Measurements from ENCODE around the gene PRPH. TPM values are rescaled to one million over a fixed set of nuclear protein-coding genes. Genes with fewer than 3 reads are reported as not detected.
"Not testable (repeated sequence)": the region's sequence is repeated elsewhere in the genome, so short reads cannot be mapped to it uniquely, and the experiment has no call there.

Gene PRPH
- total RNA-seq, 1 experiment from 2014 or later: 0.11 TPM

DNA sequence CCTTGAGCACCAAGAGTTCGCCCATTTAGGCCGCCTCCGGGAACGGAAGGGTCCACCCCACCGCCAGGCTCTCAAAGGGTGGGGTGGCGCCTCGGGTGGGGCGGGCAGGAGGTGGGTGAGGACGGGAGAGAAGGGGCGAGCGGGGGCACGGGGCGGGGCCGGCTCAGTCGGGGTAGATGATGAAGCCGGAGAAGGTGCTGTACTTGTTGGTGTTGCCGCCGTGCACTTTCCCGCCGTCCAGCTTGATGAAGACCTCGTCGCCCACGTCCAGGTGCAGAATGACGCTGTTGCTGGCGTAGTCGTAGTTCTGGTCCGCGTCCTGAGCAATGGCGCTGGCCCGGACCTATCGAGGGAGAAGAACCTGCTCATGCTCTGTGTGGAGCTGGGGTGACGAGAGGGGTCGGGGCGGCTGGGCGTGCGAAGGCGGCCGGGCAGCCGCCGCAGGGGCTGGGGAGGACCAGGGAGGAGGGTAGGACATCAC lies 38.0 kb downstream of the PRPH start:
- DNase-seq (ENCODE audit: low read depth): no peak

DNA sequence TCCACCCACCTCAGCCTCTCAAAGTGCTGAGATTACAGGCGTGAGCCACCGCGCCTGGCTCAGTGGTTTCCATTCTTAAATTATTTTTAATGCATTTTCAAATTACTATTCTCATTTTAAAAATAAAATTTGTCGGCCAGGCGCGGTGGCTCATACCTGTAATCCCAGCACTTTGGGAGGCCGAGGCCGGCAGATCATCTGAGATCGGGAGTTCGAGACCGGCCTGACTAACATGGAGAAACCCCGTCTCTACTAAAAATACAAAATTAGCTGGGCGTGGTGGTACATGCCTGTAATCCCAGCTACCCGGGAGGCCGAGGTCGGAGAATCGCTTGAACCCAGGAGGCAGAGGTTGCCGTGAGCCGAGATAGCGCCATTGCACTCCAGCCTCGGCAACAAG lies 38.8 kb downstream of the PRPH start:
- not testable (repeated sequence) for DNase-seq (ENCODE audit: low read depth)

DNA sequence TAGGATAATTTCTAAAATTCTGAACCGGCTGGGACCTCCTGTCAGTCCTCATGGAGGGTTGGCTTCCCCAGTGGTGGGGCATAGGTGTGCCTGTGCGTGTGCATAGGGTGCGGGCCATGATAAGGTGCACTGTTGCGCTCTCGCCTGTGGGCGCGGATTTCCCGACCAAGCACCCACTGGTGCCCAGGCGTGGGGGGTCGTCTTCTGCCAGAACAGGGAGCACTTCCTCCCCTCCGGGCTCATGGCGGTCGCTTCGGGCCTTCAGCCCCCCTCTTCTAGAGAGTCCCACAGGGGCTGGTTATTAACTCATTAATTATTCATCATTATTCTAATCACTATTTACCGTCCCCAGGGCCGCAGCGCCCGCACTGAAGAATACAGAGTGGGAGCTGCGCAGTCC lies 39.3 kb downstream of the PRPH start:
- no peak for DNase-seq (ENCODE audit: low read depth)

DNA sequence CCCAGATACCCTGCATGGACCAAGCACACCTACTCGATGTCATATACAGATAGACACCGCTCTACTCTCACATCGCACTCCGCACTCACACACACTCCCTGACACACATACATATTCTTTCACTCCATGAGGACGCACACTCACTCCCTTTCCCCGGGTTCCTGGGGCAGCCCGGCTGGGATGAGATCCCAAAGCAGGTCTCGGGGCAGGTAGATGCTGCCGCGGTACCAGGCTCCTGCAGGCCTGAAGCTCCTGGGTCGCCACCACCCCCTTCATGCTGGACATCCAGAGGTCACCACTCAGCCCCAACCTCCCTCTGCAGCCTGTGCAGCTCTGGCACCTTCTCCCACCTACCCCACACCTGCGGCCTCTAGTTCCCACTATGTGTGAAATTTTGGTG lies 39.7 kb downstream of the PRPH start:
- no peak for DNase-seq (ENCODE audit: low read depth)

DNA sequence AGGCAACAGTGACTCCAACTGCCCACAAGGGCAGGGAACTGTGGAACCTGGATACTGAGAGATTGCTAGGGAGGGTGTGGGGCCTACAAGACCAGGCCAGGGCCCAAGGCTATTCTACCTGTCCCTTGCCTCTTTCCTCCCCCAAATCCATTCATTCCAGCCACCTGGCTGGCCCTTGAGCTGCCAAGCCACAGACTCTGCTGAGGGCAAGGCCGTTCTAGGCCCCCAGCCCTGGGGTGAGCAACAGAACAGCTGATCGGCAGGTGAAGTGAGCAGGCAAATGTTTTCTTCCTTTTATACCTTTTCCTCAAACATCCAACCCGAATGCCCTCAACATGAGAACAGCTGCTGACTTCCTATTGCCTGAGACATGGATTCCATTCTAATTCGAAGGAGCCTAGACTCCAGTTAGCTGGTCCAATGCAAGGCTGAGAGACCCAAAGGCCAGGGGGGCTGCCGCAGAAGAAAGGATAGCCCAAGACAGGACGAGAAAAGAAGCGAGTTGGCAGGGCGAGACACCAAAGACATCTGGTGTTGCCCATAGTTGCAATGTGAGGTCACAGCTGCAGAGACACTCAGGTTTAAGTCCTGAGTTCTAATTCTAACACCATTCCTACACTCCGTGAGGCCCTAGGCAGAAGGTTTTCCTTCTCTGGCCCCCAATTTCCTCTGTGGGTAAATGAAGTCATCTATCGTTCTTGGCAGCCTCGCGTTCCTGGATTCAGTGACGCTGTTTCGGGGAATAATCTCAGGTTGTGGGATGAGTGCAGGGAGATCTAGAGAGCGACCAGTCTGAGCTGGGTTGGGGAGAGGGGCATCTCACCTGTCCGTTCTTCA lies 40.4 kb downstream of the PRPH start:
- no peak for DNase-seq (ENCODE audit: low read depth)

DNA sequence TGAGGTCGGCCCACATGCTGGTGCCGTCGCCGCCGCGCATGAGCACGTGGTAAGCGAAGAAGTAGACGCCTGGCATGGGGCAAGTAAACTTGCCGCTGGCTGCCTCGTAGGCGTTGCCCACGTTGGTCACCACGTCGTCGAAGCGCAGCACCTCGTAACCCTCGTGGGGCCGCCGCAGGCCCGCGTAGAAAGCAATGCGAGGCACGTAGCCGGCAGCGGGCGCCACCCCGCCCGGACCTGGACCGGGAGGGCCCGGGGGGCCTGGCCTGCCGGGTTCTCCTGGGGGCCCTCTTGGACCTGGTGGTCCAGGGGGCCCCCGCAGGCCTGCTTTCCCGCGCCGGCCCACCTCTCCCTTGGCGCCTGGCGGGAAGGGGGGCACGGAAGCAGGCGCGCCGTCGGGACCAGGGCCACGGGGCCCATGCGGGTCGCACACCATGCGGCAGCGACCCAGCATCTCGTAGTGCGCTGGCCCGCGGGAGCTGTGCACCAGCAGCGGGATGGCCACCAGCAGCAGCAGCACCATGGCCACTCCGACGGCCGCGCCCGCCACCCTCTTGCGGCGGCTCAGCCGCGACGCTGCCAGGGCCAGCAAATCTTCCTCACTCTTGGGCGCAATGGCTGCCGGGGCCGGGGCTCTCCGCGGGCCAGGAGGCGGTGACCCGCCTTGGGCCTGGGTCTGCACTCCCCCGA lies 41.2 kb downstream of the PRPH start:
- no peak for DNase-seq (ENCODE audit: low read depth)

DNA sequence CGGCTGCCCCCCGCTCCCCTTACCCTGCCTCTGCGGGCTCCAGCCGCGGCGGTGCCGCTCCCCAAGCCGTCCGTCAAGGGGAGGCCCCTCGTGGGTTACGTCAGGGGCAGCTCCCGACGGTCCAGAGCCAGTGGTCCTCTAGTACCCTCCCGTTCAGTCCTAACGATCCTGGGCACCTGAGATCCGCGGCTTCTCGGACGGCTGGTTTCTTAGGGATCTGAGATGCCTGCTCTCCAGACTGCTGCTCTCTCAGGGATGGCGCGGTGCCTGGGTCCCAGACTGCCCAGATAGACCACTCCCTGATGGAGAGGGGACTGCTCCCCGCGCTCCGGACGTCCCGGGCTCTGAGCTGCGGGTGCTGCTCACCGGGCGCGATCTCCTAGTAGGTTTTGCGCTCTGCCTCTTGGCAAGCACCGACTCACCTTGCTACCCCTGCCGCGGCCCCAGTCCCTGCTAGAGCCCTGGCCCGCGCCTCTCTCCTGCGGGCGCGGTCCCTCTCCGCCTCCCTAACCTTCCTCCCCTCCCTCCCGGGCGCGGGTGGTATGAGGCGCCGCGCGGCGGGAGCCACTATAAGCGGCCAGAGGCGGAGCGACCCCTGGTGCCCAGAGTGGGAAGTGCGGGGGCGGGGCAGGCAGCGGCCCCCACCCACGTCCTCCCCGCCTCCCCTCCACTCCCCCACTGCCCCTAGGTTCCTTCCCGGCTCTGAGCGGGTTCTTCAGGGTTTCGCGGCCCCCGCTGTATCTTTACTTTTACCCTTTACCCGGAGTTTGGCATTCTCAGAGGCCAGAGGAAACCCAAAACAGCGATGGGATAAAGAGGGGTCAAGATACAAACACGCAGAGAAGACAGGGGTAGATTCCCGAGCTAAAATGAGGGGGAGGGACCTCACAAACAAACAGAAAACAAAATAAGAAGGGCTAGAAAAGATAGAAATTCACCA lies 42.0 kb downstream of the PRPH start, which contains the start of gene C1QL4:
C1QL4 (minus strand) TSS at position 544 of the 940 bp plus-strand sequence. CDS start 711 bp downstream, outside the sequence.
- peak; percentile 55 for DNase-seq (ENCODE audit: low read depth)

DNA sequence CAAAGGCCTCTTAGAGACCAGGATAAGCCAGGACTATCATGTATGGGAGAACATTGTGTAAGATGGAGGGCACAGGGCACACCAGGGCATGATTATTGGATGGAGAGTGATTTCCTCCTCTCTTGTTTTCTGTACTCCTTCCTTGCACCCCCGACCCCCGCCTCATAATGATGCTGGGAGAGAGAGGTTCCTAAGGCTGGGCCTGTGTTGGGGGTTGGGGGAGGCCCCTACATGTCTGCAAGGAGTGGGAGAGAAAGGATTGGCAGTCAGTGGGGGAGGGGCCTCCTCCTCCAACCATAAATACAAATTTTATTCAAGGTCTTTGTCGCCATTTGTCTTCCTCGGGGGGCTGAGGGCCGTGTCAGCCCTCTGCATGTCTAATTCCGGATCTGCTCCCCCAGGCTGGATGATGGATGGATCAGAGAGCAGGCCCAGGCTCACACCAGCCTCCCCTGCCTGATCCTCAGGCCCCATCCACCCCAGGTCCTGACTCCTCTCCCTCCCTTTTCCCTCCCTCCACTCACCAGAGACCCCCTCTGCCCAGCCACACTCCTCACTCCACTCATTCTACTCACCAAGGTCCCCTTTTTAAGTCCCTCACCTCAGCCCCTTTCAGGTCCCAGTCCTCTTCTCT lies 44.0 kb downstream of the PRPH start:
- DNase-seq (ENCODE audit: low read depth): no peak

DNA sequence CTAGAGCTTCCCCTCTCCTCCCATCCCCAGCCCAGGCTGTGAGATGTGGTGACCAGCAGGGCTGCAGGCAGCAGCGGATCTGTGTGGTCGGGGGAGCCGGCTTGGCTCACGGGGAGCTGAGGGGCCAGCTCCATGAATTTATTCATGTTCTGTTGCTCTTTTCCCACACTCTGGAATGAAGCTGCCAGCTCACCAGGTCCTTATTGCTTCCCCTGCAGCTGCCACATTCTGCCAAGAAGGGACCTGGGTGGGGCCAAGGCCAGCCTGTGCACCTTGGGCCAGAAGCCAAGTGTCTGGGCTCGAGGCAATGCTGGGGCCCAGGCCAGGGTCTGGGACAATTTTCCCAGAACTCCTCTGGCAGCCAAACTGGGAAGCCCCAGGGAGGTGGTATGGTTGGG lies 44.5 kb downstream of the PRPH start:
- no peak for DNase-seq (ENCODE audit: low read depth)

DNA sequence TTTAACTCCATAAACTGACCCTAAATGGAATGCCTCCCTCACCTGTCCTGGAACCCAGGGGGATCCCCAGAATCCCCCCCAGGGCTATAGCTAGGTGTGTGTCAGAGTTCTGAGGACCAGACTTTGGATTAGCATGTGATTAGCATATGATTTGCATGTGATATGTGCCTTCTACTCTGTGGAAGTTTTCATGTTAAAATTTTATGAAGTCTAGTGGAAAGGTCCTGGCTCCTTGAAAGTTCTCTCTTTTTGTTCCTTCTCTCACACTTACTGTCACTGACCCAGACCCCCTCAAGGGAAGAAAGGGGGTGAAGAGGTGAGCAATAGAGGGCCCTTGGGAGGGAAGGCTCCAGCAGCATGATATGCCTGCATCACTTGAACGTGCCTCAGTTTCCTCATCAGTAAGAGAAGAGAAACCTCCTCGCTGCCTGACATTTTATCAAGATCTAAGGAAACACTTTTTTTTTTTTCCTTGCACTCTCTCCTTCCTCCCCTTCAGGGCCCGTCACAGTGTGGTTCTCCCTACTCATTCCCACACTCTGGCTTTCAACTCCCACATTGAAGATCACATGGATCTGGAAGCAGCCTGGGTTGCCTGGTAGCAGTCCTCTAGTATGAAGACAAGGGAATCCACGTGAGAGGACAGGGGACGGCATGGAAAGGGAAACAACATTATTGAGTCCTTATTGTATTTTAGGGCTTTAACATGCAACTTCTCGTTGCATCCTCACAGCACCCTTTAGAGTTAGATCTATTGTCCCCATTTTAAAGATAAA lies 45.3 kb downstream of the PRPH start:
- no peak for DNase-seq (ENCODE audit: low read depth)

DNA sequence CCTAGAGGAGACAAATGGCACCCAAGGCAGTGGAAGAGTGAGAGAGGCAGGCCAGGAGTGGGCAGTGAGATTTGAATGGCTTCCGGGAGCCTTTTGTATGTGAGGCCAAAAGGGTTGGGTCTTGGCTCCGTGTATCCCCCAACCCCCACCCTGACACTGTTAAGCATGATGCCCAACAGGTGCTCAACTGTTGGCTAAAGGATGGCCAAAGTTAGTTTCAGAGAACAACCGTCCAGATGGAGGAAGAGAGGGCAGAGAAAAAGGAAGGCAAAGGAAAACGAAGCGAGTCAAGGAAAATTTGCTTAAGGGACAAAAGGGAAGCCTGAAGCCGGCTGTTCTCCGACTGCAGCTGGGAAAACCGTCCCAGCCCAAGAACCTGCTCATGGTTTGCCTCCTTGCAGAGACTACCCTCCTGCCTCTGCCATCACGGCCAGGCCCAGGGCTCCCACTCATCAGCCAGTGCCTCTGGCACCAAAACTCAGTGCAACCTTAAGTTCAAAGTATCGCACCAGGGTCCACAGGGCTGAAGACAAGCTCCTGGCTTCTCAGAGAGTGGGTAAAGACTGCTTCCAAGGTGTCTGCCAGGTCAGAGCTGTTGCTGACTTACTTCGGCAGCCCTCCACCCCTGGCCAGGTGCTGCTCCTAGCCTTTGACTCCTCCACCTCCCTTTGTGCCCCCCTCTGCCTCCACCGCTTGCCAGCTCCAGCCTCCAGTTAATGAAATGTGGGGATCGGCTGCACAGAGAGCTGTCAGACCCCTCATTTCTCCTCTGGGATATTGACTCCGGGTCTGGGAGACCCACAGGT lies 46.2 kb downstream of the PRPH start:
- DNase-seq (ENCODE audit: low read depth): no peak

DNA sequence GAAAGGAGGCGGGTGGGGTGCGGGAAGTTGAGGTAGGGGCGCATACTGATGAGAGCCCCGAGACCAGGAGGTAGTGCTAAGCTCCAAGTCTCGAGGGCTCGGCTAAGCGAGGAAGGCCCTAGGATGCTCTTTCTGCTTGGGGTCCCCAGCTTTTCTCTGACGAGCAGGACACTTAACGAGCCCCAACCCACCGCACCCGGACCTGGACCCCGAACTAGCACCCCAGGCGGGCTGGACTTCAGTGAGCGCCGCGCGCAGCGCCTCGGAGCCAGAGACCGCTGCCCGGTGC lies 46.8 kb downstream of the PRPH start:
- no peak for DNase-seq (ENCODE audit: low read depth)

DNA sequence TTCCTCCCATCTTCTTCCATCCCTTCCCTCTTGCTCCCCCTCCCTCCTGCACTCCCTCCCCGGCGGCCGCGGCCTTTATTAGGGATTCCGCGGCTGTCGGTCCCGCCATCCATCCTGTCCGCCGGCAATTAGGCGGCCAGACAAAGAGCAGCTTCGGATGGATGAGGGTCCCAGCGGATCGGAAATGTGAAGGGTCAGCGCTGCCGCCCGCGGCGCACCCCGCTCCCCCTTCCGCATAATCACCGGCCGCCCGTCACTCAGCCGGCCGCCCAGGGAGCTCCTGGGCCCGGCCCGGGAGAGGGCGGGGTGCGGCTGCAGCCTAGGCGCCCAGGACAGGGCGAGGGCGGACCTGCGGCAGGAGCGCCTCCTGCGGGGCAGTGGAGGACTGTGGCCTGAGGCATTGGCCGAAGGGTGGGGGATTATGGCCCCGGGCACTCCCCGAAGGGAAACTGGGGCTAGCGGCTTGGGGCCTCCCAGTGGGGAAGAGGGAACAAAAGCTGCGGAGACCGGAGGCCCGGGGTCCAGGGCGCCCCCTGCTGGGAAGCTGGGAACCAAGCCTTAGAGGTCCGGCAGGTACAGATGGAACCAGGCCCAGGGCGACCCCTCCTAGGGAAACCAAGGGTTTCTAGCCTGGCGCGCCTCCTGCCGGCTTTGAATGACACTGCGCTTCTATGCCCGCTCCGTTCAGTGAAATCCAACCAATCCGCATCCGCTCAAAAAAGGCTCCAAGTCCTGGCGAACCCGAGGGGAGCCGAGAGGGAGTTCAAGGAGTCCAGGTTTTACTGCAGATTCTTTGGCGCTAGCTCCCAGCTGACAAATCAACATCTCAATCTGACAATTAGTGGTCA lies 47.3 kb downstream of the PRPH start:
- DNase-seq (ENCODE audit: low read depth): peak; percentile 77

DNA sequence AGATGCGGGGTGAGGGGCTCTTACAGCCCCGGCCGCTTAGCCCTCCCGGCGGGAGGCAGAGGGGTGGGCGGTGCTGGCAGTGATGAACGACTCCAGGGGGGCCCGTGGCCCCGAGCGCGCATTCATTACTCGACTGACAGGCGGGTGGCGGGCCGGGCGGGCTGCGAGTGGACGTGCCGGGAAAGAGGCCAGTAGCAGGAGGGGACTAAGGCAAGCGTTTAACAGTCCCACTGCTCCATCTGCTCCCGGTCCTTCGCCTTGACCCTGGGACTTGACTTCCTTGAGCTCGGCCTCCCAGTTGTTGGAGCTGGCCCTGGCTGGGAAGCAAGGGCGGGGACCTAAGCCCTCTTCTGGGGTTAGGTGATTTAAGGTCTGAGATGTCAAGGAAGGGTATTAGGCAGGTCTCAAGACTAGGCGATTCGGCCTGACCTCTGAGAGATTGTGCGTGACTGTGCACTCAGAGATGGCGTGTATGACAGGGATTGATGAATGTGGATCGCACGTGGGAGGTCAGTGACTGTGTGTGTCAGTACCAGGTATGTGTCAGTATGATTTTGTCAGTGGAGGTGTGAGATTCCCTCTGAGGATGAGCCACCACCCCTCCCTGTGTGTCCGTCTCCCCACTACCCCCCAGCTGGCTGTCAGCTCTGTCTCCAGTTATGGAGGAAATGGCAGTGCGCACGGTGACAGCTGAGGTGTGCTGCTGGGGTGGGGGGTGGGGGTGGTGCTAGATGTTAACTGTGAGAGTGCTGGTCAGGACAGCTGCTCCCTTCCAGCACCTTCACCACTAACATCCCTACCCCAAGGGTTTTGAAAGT lies 48.2 kb downstream of the PRPH start:
- no peak for DNase-seq (ENCODE audit: low read depth)

DNA sequence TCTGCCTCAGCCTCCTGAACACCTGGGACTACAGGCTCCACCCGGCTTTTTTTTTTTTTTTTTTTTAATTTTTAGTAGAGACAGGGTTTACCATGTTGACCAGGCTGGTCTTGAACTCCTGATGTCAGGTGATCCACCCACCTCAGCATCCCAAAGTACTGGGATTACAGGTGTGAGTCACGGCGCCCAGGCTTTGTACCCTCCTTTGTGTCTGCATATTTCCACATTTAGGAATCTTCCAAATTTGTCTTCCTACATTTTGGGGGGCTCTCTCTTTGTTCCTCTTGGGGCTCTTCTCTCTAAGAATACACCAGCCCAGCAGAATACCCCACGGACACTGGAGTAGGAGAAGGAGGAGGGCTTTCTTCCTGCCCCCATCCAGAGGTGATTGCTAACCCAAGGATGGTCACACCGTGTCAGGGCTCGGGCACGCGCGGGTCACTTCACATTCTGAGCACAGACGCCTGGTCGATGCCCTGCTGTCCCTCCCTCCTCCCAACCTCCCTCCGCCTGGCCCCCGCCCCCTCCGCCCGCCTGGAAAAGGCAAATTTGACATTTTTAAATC lies 49.6 kb downstream of the PRPH start:
- DNase-seq (ENCODE audit: low read depth): no peak

DNA sequence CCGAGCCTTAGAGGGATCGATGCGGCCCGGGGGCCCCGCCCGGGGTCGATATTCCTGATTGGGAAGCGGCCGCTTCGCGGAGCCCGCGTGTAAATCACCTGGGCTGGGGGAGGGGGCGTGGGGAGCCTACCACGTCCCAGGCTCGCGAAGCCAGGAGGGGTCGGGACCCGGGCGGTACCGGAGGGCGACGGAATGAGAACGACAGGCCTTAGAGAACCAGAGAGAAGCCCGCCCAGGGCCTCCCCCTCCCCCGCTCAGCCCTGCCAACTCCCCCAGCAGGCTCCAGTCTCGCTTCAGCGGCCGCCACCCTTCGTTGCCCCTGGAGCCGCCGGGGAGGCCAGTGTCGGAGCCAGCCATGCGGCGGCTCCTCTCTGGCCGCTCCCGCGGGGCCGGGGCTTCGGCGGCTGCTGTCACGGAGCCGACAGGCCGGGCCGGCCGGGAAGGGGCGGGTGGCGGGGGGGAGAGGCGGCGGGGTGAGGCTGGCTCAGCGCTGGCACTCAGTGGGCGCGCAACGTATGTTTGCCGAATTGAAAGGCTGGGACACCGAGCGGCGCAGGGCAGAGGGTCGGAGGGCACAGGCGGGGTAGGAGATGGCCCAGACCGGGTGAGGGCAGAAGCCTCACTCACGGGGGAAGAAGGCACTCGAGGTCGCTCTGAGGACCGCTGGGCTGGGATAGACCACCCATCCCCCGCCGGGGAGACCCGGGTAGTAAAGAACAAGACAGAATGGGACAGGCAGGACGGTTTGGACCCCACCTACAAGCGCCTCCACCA lies 50.3 kb downstream of the PRPH start:
- no peak for DNase-seq (ENCODE audit: low read depth)

Measured in LHCN-M2 (cell line).